Panc1 (cell line): ENCODE measurements around the gene GSTT2. TPM values are rescaled to one million over a fixed set of nuclear protein-coding genes. Genes with fewer than 3 reads are reported as not detected.

Source experiments
- ATAC-seq: fragments of 200-7000 bp; cut with Tn5 transposase; 2 replicates; pipeline ENCODE4 v1.9.1; 2020; ENCODE audit warnings: mild to moderate bottlenecking, moderate library complexity
- BruUV-seq: library from RNA; stranded (reverse); fragments of 400-500 nt; replicated peaks from 2 replicates; lab custom pipeline; 2021; lab: Mats Ljungman, UMichigan
- CTCF ChIA-PET: fragments of 300-600 bp; sonication (Branson Sonifier 250); formaldehyde crosslinking; loops from one replicate; lab custom pipeline; 2022; ENCODE audit warnings: antibody characterized with exemption; lab: Charles Lee
- POLR2A ChIA-PET: fragments of 300-600 bp; sonication (Branson Sonifier 250); formaldehyde crosslinking; loops from one replicate; lab custom pipeline; 2022; ENCODE audit warnings: antibody characterized with exemption; lab: Charles Lee
- DNase-seq: peaks from one replicate; pipeline ENCODE4 v3.0.0-alpha.2; 2010; ENCODE audit warnings: low read depth, low spot score
- H3K27ac ChIP-seq: 2 replicates; pipeline ENCODE4 v1.5.1; 2011; ENCODE audit warnings: mild to moderate bottlenecking, low read length, inconsistent platforms
- H3K27me3 ChIP-seq: fragments of 200-500 bp; sonication (Bioruptor generic); 2 replicates; pipeline ENCODE4 v1.6.0; 2014; ENCODE audit warnings: low read length, inconsistent platforms; ENCODE audit not compliant: control insufficient read depth, insufficient read depth
- H3K36me3 ChIP-seq: fragments of 200-500 bp; sonication (Bioruptor generic); 2 replicates; pipeline ENCODE4 v1.5.1; 2014; ENCODE audit warnings: inconsistent platforms, mild to moderate bottlenecking, low read length, moderate library complexity; ENCODE audit not compliant: control insufficient read depth, insufficient read depth
- H3K4me1 ChIP-seq: 2 replicates; pipeline ENCODE4 v1.5.1; 2011; ENCODE audit warnings: inconsistent platforms, mild to moderate bottlenecking, low read length, moderate library complexity; ENCODE audit not compliant: control insufficient read depth, insufficient read depth
- H3K4me3 ChIP-seq, 2 experiments: 2 replicates each; pipeline ENCODE4 v1.5.1; 2011 to 2012; ENCODE audit warnings: low read depth in 2 of 2, low read length in 2 of 2, mild to moderate bottlenecking in 2 of 2, inconsistent platforms in 1 of 2, moderate library complexity in 1 of 2
- H3K9me3 ChIP-seq: fragments of 200-500 bp; sonication (Bioruptor generic); 2 replicates; pipeline ENCODE4 v1.5.1; 2014; ENCODE audit warnings: low read depth, mild to moderate bottlenecking, inconsistent platforms, low read length, moderate library complexity; ENCODE audit not compliant: control insufficient read depth, insufficient read depth
- POLR2AphosphoS5 ChIP-seq: IDR thresholded peaks from 2 replicates; pipeline ENCODE4 v1.6.1; 2012; ENCODE audit warnings: mild to moderate bottlenecking, low read depth, low read length, moderate library complexity
- REST ChIP-seq, 2 experiments: IDR thresholded peaks; 2 replicates each; pipeline ENCODE4 v1.6.1; 2011 to 2012; ENCODE audit warnings: low read depth in 2 of 2, control low read depth in 1 of 2, low read length in 1 of 2, mild to moderate bottlenecking in 1 of 2, moderate library complexity in 1 of 2; ENCODE audit not compliant: insufficient read depth in 1 of 2
- SIN3A ChIP-seq: IDR thresholded peaks from 2 replicates; pipeline ENCODE4 v1.6.1; 2012; ENCODE audit warnings: low read depth, mild to moderate bottlenecking, low read length, moderate library complexity, borderline replicate concordance; ENCODE audit not compliant: insufficient read depth
- TCF7L2 ChIP-seq: IDR thresholded peaks from 2 replicates; pipeline ENCODE4 v1.6.1; 2011; ENCODE audit warnings: mild to moderate bottlenecking, low read depth, low read length, inconsistent platforms
- in situ Hi-C: cut with HindIII; loops from 2 replicates; pipeline ENCODE4 v1.10.0; 2016; ENCODE audit warnings: low sequenced_read_pairs, low pct_unique_long_range_greater_than_20kb
- intact Hi-C: fragments of 100-400 bp; cut with micrococcal nuclease; formaldehyde crosslinking; loops from one replicate; pipeline ENCODE4 v1.10.0; 2022; ENCODE audit not compliant: unreplicated experiment
- total RNA-seq: library from RNA; stranded (reverse); gene quantifications from one replicate; pipeline ENCODE4 v1.2.1, GENCODE V29; 2021; ENCODE audit not compliant: unreplicated experiment
- TF ChIP-seq, protein P1 (sequence below): fragments of 450-650 bp; IDR thresholded peaks from 2 replicates; pipeline ENCODE4 v1.5.1; 2017; ENCODE audit warnings: mild to moderate bottlenecking

GSTT2 gene
- total RNA-seq, 1 experiment from 2014 or later: 0.26 TPM

GRCh38 chr22:23969071-23969470 lies 10.9 kb upstream of the GSTT2 start:
- ATAC-seq (no peak), DNase-seq (no peak)
- no TSS peak for BruUV-seq
- CTCF ChIA-PET: no interaction called here
- H3K4me3 ChIP-seq: no peak overlapping the region
- no peaks in the 10 kb centered on the region for H3K4me1 ChIP-seq
- TF ChIP-seq SIN3A (no peak), REST (IDR thresholded peaks at IDR 0.05; ENCODE audit: insufficient read depth in 1 of 2, low read depth in 2 of 2, low read length in 1 of 2) (no peak), TCF7L2 (no peak), POLR2AphosphoS5 (no peak)
- TF ChIP-seq, protein P1, sequence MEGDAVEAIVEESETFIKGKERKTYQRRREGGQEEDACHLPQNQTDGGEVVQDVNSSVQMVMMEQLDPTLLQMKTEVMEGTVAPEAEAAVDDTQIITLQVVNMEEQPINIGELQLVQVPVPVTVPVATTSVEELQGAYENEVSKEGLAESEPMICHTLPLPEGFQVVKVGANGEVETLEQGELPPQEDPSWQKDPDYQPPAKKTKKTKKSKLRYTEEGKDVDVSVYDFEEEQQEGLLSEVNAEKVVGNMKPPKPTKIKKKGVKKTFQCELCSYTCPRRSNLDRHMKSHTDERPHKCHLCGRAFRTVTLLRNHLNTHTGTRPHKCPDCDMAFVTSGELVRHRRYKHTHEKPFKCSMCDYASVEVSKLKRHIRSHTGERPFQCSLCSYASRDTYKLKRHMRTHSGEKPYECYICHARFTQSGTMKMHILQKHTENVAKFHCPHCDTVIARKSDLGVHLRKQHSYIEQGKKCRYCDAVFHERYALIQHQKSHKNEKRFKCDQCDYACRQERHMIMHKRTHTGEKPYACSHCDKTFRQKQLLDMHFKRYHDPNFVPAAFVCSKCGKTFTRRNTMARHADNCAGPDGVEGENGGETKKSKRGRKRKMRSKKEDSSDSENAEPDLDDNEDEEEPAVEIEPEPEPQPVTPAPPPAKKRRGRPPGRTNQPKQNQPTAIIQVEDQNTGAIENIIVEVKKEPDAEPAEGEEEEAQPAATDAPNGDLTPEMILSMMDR: no peak
- no peaks in the 10 kb centered on the region for H3K27me3 ChIP-seq
- intact Hi-C loops: no loop called here
- H3K27ac ChIP-seq: no peak overlapping the region
- in situ Hi-C loops: no loop called here
- POLR2A ChIA-PET: no interaction called here
- no peaks in the 10 kb centered on the region for H3K36me3 ChIP-seq
- no peaks in the 10 kb centered on the region for H3K9me3 ChIP-seq

- Histone ChIP-seq H3K4me3 (no peak overlapping the region), H3K27me3 (no peaks in the 10 kb centered on the region), H3K36me3 (no peaks in the 10 kb centered on the region), H3K4me1 (no peaks in the 10 kb centered on the region), H3K27ac (no peak overlapping the region), H3K9me3 (no peaks in the 10 kb centered on the region)
- intact Hi-C loops (no loop called here), in situ Hi-C loops (no loop called here)
- ChIA-PET POLR2A (no interaction called here), CTCF (no interaction called here)
- TF ChIP-seq REST (IDR thresholded peaks at IDR 0.05; ENCODE audit: insufficient read depth in 1 of 2, low read depth in 2 of 2, low read length in 1 of 2) (no peak), POLR2AphosphoS5 (no peak), SIN3A (no peak), TCF7L2 (no peak)
- TF ChIP-seq, protein P1: no peak
- ATAC-seq: no peak
- no peak for DNase-seq
- BruUV-seq: no TSS peak
These were observed 9.7 kb upstream of the GSTT2 start for GRCh38 chr22:23970201-23970641.
